Testis (tissue), 2 donors: ENCODE data around the gene ZFC3H1.

Source experiments
- CTCF ChIP-seq, 3 experiments: fragments of 450-650 bp in 2 of 3; fragments of 200-600 bp in 1 of 3; sonication (generic) in 1 of 3; IDR thresholded peaks; one replicate each; pipeline ENCODE4 v1.5.1; 2016 to 2019; ENCODE audit warnings: antibody characterized with exemption in 3 of 3, mild to moderate bottlenecking in 2 of 3, moderate library complexity in 1 of 3
- POLR2A ChIP-seq: fragments of 450-650 bp; IDR thresholded peaks from one replicate; pipeline ENCODE4 v1.6.1; 2017; ENCODE audit warnings: antibody characterized with exemption, mild to moderate bottlenecking, moderate library complexity

- TF ChIP-seq CTCF (IDR thresholded peaks at IDR 0.05) (no peak), POLR2A (no peak)
Observed at GRCh38 chr12:71662849-71663560, 643 bp downstream of the ZFC3H1 start.
